Measurements from ENCODE around the gene RALGAPA1. TPM values are rescaled to one million over a fixed set of nuclear protein-coding genes. Genes with fewer than 3 reads are reported as not detected.

RALGAPA1 gene
- total and polyA plus RNA-seq, 2 of the 13 experiments (the other 11 are each of a cell fraction or from before 2014, with no cell fraction given): 65.0 to 89.2 TPM

GRCh38 chr14:35807131-35807961 is 1.7 kb downstream of the RALGAPA1 start (continued):
- TF ChIP-seq JUNB (CRISPR knock-in tag; IDR thresholded peaks at IDR 0.05; ENCODE audit: borderline replicate concordance) (no peak; the same call in 1 of the 2 replicates), CEBPB (IDR thresholded peaks at IDR 0.05; ENCODE audit: borderline replicate concordance, low read depth, low read length) (peak; percentile 85; the same call in 1 of the 2 replicates), RFX3 (CRISPR knock-in tag; IDR thresholded peaks at IDR 0.05) (0 out of 2 replicates have a peak, but pooled peaks have one; percentile 13), NFKBIZ (CRISPR knock-in tag; IDR thresholded peaks at IDR 0.05) (0 out of 2 replicates have a peak, but pooled peaks have one; percentile 30), ARID3A (IDR thresholded peaks at IDR 0.05; ENCODE audit: low read depth, low read length) (peak; percentile 82), ZNF12 (CRISPR knock-in tag; IDR thresholded peaks at IDR 0.05) (peak; percentile 87), TBP (CRISPR knock-in tag; IDR thresholded peaks at IDR 0.05) (no peak), FOXK1 (CRISPR knock-in tag; IDR thresholded peaks at IDR 0.05; ENCODE audit: borderline replicate concordance, low read depth) (peak; percentile 83; the same call in 1 of the 2 replicates), ZNF790 (CRISPR knock-in tag; IDR thresholded peaks at IDR 0.05; ENCODE audit: borderline replicate concordance) (no peak), ATF2 (CRISPR knock-in tag; IDR thresholded peaks at IDR 0.05) (peak; percentile 71; the same call in 1 of the 2 replicates), ZNF577 (CRISPR knock-in tag; IDR thresholded peaks at IDR 0.05; ENCODE audit: borderline replicate concordance, low read depth) (peak; percentile 35; the same call in 1 of the 2 replicates), HDAC6 (IDR thresholded peaks at IDR 0.05; ENCODE audit: low read depth, low read length) (no peak; the same call in 1 of the 2 replicates), ZNF510 (CRISPR knock-in tag; IDR thresholded peaks at IDR 0.05; ENCODE audit: low read depth) (peak; percentile 39; the same call in 1 of the 2 replicates), POLR2A (IDR thresholded peaks at IDR 0.05; ENCODE audit: insufficient read depth in 1 of 2, low read depth in 2 of 2, low read length in 2 of 2) (peak in 1 of 2 experiments; percentile 42; a peak in 1 of 4 replicates), THRA (CRISPR knock-in tag; IDR thresholded peaks at IDR 0.05; ENCODE audit: borderline replicate concordance) (peak; percentile 85; the same call in 1 of the 2 replicates), ELK4 (CRISPR knock-in tag; IDR thresholded peaks at IDR 0.05; ENCODE audit: borderline replicate concordance) (no peak), NFIC (IDR thresholded peaks at IDR 0.05; ENCODE audit: low read length) (peak; percentile 78), HOXA9 (CRISPR knock-in tag; IDR thresholded peaks at IDR 0.05; ENCODE audit: borderline replicate concordance) (0 out of 2 replicates have a peak, but pooled peaks have one; percentile 0), RARG (CRISPR knock-in tag; IDR thresholded peaks at IDR 0.05; ENCODE audit: low read depth) (0 out of 2 replicates have a peak, but pooled peaks have one; percentile 71), SOX6 (IDR thresholded peaks at IDR 0.05) (no peak), SOX6 (CRISPR knock-in tag; IDR thresholded peaks at IDR 0.05) (peak; percentile 85), ATF1 (CRISPR knock-in tag; IDR thresholded peaks at IDR 0.05) (peak; percentile 51; the same call in 1 of the 2 replicates), RORA (CRISPR knock-in tag; IDR thresholded peaks at IDR 0.05) (no peak), LCORL (IDR thresholded peaks at IDR 0.05) (0 out of 2 replicates have a peak, but pooled peaks have one; percentile 27), LCORL (CRISPR knock-in tag; IDR thresholded peaks at IDR 0.05) (peak; percentile 82)
